Liver (tissue), 9 donors: Measurements from ENCODE around the gene ZDHHC19. TPM values are rescaled to one million over a fixed set of nuclear protein-coding genes. Genes with fewer than 3 reads are reported as not detected.

Experiments
- DNase-seq: peaks from one replicate; pipeline ENCODE4 v3.0.0-alpha.2; 2017; ENCODE audit warnings: low spot score
- H3K27ac ChIP-seq, 2 donors: one replicate each; pipeline ENCODE4 v1.7.0; 2013; ENCODE audit warnings: inconsistent platforms in 2 of 2, low read length in 2 of 2, control low read depth in 1 of 2, low read depth in 1 of 2, mild to moderate bottlenecking in 1 of 2
- H3K27me3 ChIP-seq, 4 donors: one replicate each; pipeline versions ENCODE4 v1.6.1 to v1.7.0; 2013; ENCODE audit warnings: low read length in 3 of 4, inconsistent platforms in 1 of 4, mild to moderate bottlenecking in 1 of 4, moderate library complexity in 1 of 4; ENCODE audit not compliant: control insufficient read depth in 4 of 4, insufficient read depth in 4 of 4
- H3K36me3 ChIP-seq, 4 donors: one replicate each; pipeline versions ENCODE4 v1.6.1 to v1.7.0; 2013; ENCODE audit warnings: low read length in 3 of 4, mild to moderate bottlenecking in 3 of 4, low read depth in 1 of 4, moderate library complexity in 1 of 4; ENCODE audit not compliant: control insufficient read depth in 4 of 4, insufficient read depth in 3 of 4
- H3K4me1 ChIP-seq, 4 donors: one replicate each; pipeline versions ENCODE4 v1.6.1 to v1.7.0; 2013; ENCODE audit warnings: low read length in 3 of 4, mild to moderate bottlenecking in 3 of 4, moderate library complexity in 1 of 4; ENCODE audit not compliant: control insufficient read depth in 4 of 4, insufficient read depth in 4 of 4
- H3K4me3 ChIP-seq, 3 donors: one replicate each; pipeline versions ENCODE4 v1.6.1 to v1.7.0; 2013; ENCODE audit warnings: low read length in 3 of 3, control low read depth in 1 of 3, low read depth in 1 of 3, mild to moderate bottlenecking in 1 of 3
- H3K9ac ChIP-seq, 2 donors: one replicate each; pipeline ENCODE4 v1.7.0; 2013; ENCODE audit warnings: low read length in 2 of 2, mild to moderate bottlenecking in 2 of 2, moderate library complexity in 2 of 2, control low read depth in 1 of 2, low read depth in 1 of 2
- H3K9me3 ChIP-seq, 4 donors: one replicate each; pipeline versions ENCODE4 v1.6.1 to v1.7.0; 2013; ENCODE audit warnings: low read length in 3 of 4; ENCODE audit not compliant: control insufficient read depth in 4 of 4
- ATF3 ChIP-seq: IDR thresholded peaks from 2 replicates; pipeline ENCODE4 v1.6.1; 2016; ENCODE audit warnings: antibody characterized with exemption
- CTCF ChIP-seq: fragments of 150-350 bp; IDR thresholded peaks from 2 replicates; pipeline ENCODE4 v1.5.1; 2017; ENCODE audit warnings: improper control_type of control experiment, low read depth, low read length; ENCODE audit not compliant: missing input control
- EGR1 ChIP-seq, 2 donors: IDR thresholded peaks; 2 replicates each; pipeline ENCODE4 v1.6.1; 2016 to 2018; ENCODE audit warnings: antibody characterized with exemption in 2 of 2, low read depth in 2 of 2
- FOXA1 ChIP-seq: IDR thresholded peaks from 2 replicates; pipeline ENCODE4 v1.6.1; 2016; ENCODE audit warnings: antibody characterized with exemption
- FOXA2 ChIP-seq: IDR thresholded peaks from 2 replicates; pipeline ENCODE4 v1.6.1; 2016; ENCODE audit warnings: antibody characterized with exemption
- GABPA ChIP-seq, 2 donors: IDR thresholded peaks in 1 of 2; conservative IDR thresholded peaks in 1 of 2; 2 replicates each; pipeline ENCODE4 v1.6.1; 2016; ENCODE audit warnings: antibody characterized with exemption in 2 of 2, mild to moderate bottlenecking in 1 of 2, moderate library complexity in 1 of 2
- HNF4A ChIP-seq, 2 donors: conservative IDR thresholded peaks; 2 replicates each; pipeline ENCODE4 v1.6.1; 2016; ENCODE audit warnings: antibody characterized with exemption in 2 of 2, mild to moderate bottlenecking in 2 of 2
- HNF4G ChIP-seq: IDR thresholded peaks from 2 replicates; pipeline ENCODE4 v1.6.1; 2016; ENCODE audit warnings: antibody characterized with exemption
- JUND ChIP-seq, 2 donors: IDR thresholded peaks; 2 replicates each; pipeline ENCODE4 v1.6.1; 2016; ENCODE audit warnings: antibody characterized with exemption in 2 of 2
- MAX ChIP-seq: IDR thresholded peaks from 2 replicates; pipeline ENCODE4 v1.6.1; 2016; ENCODE audit warnings: antibody characterized with exemption
- NR2F2 ChIP-seq: IDR thresholded peaks from 2 replicates; pipeline ENCODE4 v1.6.1; 2016; ENCODE audit warnings: antibody characterized with exemption
- RAD21 ChIP-seq, 2 donors: IDR thresholded peaks; 2 replicates each; pipeline ENCODE4 v1.6.1; 2016; ENCODE audit warnings: antibody characterized with exemption in 2 of 2, mild to moderate bottlenecking in 2 of 2
- RXRA ChIP-seq, 2 donors: IDR thresholded peaks; 2 replicates each; pipeline ENCODE4 v1.6.1; 2017 to 2018; ENCODE audit warnings: antibody characterized with exemption in 2 of 2, mild to moderate bottlenecking in 1 of 2
- SP1 ChIP-seq: IDR thresholded peaks from 2 replicates; pipeline ENCODE4 v1.6.1; 2018; ENCODE audit warnings: antibody characterized with exemption, mild to moderate bottlenecking
- TAF1 ChIP-seq: conservative IDR thresholded peaks from 2 replicates; pipeline ENCODE4 v1.6.1; 2016; ENCODE audit warnings: antibody characterized with exemption, mild to moderate bottlenecking
- YY1 ChIP-seq: IDR thresholded peaks from 2 replicates; pipeline ENCODE4 v1.6.1; 2016; ENCODE audit warnings: antibody characterized with exemption, mild to moderate bottlenecking
- WGBS: extraction: QIAGEN DNeasy Blood & Tissue Kit; methylation state at CpG from one replicate; pipeline ENCODE4 v1.1.7; 2013; 5-methylcytosine and 5-hydroxymethylcytosine counted together
- polyA plus RNA-seq, 2 donors: library from polyadenylated mRNA; stranded (reverse) in 1 of 2; unstranded in 1 of 2; fragments of 200-250 nt in 1 of 2; fragments of >200 nt in 1 of 2; fragmentation: Nextera tagmentation in 1 of 2; extraction: Ambion mirVana in 1 of 2; gene quantifications; one replicate each; pipeline versions ENCODE4 v1.2.1 to v1.2.3, GENCODE V29; 2013 to 2015
- total RNA-seq, 2 donors: library from RNA; depleted of rRNA; stranded (reverse); fragments of >200 nt; gene quantifications; one replicate each; pipeline ENCODE4 v1.2.3, GENCODE V29; 2014
- TF ChIP-seq, protein P1 (sequence below): IDR thresholded peaks from 2 replicates; pipeline ENCODE4 v1.6.1; 2016; ENCODE audit warnings: antibody characterized with exemption, mild to moderate bottlenecking
- TF ChIP-seq, protein P2 (sequence below): IDR thresholded peaks from 2 replicates; pipeline ENCODE4 v1.6.1; 2016; ENCODE audit warnings: antibody characterized with exemption
- donor health status: healthy.
- donor health status: healthy.
- donor health status: healthy.
- donor health status: healthy.
- donor health status: healthy.

Gene ZDHHC19
- total and polyA plus RNA-seq, 4 donors, result 0.42 to 1.5 (median 0.81) TPM

- TF ChIP-seq, protein P1, sequence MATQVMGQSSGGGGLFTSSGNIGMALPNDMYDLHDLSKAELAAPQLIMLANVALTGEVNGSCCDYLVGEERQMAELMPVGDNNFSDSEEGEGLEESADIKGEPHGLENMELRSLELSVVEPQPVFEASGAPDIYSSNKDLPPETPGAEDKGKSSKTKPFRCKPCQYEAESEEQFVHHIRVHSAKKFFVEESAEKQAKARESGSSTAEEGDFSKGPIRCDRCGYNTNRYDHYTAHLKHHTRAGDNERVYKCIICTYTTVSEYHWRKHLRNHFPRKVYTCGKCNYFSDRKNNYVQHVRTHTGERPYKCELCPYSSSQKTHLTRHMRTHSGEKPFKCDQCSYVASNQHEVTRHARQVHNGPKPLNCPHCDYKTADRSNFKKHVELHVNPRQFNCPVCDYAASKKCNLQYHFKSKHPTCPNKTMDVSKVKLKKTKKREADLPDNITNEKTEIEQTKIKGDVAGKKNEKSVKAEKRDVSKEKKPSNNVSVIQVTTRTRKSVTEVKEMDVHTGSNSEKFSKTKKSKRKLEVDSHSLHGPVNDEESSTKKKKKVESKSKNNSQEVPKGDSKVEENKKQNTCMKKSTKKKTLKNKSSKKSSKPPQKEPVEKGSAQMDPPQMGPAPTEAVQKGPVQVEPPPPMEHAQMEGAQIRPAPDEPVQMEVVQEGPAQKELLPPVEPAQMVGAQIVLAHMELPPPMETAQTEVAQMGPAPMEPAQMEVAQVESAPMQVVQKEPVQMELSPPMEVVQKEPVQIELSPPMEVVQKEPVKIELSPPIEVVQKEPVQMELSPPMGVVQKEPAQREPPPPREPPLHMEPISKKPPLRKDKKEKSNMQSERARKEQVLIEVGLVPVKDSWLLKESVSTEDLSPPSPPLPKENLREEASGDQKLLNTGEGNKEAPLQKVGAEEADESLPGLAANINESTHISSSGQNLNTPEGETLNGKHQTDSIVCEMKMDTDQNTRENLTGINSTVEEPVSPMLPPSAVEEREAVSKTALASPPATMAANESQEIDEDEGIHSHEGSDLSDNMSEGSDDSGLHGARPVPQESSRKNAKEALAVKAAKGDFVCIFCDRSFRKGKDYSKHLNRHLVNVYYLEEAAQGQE, result no peak
Measured at GRCh38 chr3:196178993-196179379, 32.2 kb downstream of the ZDHHC19 start (continued).

DNA sequence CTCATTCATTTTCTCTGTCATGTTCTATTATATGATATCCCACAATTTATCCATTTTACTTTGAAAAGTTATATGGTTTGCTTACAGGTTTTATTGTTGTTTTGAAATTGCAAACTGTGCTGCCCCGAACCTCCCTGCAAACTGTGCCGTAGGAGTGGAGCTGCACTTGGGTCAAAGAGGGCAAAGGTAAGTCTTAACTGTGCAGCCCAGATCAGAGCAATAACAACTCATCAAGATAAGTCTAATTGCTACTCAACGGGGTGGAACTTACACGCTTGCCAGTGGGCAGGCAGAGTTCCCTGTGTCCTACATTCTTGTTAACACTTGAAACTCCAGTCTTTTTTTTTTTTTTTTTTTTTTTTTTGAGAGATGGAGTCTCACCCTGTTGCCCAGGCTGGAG lies 33.2 kb downstream of the ZDHHC19 start:
- H3K27me3 ChIP-seq, result no peaks in the 10 kb centered on the region
- WGBS, result 32% methylated on average over 4 of the region's 4 CpGs
- no peaks in the 10 kb centered on the region for H3K9me3 ChIP-seq
- no peaks in the 10 kb centered on the region for H3K36me3 ChIP-seq
- no peak overlapping the region for H3K27ac ChIP-seq
- no peak overlapping the region for H3K9ac ChIP-seq
- TF ChIP-seq EGR1 (IDR thresholded peaks at IDR 0.05; ENCODE audit: low read depth in 2 of 2) (no peak), NR2F2 (no peak), GABPA (IDR thresholded peaks at IDR 0.05 in 1 of 2, conservative IDR thresholded peaks at IDR 0.05 in 1 of 2) (no peak), RAD21 (IDR thresholded peaks at IDR 0.05) (peak; percentile 17), MAX (peak; percentile 16), JUND (IDR thresholded peaks at IDR 0.05) (peak in 1 of 2 donors; percentile 9), CTCF (no peak), YY1 (no peak), HNF4A (conservative IDR thresholded peaks at IDR 0.05) (peak; percentile 82 to 85), TAF1 (no peak), FOXA1 (no peak), ATF3 (no peak), HNF4G (no peak), SP1 (peak; percentile 67), RXRA (IDR thresholded peaks at IDR 0.05) (peak; percentile 65 to 79), FOXA2 (no peak)
- TF ChIP-seq, protein P1, result peak; percentile 13
- TF ChIP-seq, protein P2, sequence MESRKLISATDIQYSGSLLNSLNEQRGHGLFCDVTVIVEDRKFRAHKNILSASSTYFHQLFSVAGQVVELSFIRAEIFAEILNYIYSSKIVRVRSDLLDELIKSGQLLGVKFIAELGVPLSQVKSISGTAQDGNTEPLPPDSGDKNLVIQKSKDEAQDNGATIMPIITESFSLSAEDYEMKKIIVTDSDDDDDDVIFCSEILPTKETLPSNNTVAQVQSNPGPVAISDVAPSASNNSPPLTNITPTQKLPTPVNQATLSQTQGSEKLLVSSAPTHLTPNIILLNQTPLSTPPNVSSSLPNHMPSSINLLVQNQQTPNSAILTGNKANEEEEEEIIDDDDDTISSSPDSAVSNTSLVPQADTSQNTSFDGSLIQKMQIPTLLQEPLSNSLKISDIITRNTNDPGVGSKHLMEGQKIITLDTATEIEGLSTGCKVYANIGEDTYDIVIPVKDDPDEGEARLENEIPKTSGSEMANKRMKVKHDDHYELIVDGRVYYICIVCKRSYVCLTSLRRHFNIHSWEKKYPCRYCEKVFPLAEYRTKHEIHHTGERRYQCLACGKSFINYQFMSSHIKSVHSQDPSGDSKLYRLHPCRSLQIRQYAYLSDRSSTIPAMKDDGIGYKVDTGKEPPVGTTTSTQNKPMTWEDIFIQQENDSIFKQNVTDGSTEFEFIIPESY, result no peak
- peaks cover 0 to 12% (median 6%) of the 10 kb centered on the region in 4 donors for H3K4me1 ChIP-seq
- DNase-seq, result no peak
- no peak overlapping the region for H3K4me3 ChIP-seq
